ENCODE data around the gene CPAMD8.

DNA sequence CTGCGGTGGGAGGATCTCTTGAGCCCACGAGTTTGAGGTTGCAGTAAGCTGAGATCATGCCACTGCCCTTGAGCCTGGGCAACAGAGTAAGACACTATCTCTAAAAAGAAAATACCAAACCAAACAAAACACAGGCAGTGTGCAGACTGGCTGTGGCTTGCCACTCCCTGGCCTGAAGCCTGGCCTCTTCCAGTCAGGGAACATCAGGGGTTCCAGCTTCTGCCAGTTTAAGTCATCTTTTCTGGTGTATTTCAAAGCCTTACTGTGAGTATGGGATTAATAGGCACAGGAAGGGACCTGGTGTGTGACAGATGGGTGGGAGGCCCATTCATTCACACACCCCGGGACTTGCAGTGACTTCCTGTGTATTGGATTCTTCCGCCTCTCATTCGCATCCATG is 164.8 kb downstream of the CPAMD8 start:
- TF ChIP-seq, protein P1, sequence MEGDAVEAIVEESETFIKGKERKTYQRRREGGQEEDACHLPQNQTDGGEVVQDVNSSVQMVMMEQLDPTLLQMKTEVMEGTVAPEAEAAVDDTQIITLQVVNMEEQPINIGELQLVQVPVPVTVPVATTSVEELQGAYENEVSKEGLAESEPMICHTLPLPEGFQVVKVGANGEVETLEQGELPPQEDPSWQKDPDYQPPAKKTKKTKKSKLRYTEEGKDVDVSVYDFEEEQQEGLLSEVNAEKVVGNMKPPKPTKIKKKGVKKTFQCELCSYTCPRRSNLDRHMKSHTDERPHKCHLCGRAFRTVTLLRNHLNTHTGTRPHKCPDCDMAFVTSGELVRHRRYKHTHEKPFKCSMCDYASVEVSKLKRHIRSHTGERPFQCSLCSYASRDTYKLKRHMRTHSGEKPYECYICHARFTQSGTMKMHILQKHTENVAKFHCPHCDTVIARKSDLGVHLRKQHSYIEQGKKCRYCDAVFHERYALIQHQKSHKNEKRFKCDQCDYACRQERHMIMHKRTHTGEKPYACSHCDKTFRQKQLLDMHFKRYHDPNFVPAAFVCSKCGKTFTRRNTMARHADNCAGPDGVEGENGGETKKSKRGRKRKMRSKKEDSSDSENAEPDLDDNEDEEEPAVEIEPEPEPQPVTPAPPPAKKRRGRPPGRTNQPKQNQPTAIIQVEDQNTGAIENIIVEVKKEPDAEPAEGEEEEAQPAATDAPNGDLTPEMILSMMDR (IDR thresholded peaks at IDR 0.05), result no peak
- TF ChIP-seq POLR2A (IDR thresholded peaks at IDR 0.05), result no peak

Measured in body of pancreas (tissue), 4 donors.